Activated CD4-positive, alpha-beta memory T cell treated with anti-CD3 and anti-CD28 coated beads for 36 hours (primary cell): ENCODE measurements around the gene LZTS3. TPM values are rescaled to one million over a fixed set of nuclear protein-coding genes. Genes with fewer than 3 reads are reported as not detected.
A peak's percentile ranks its signal among the peaks of the same experiment; 100 is the strongest.
"Not testable (repeated sequence)": the region's sequence is repeated elsewhere in the genome, so short reads cannot be mapped to it uniquely, and the experiment has no call there.

ENCODE experiments used
- CTCF ChIA-PET: fragments of 350-600 bp; sonication (Branson Sonifier 250); formaldehyde crosslinking; loops from one replicate; lab custom pipeline; 2021; ENCODE audit warnings: antibody characterized with exemption, inconsistent platforms; lab: Charles Lee
- POLR2A ChIA-PET: fragments of 350-600 bp; sonication (Branson Sonifier 250); formaldehyde crosslinking; loops from one replicate; lab custom pipeline; 2021; ENCODE audit warnings: antibody characterized with exemption; lab: Charles Lee
- DNase-seq: peaks from one replicate; pipeline ENCODE4 v3.0.0-alpha.2; 2020
- H3K27ac Mint-ChIP-seq: one replicate; pipeline ENCODE4 v1.8.0; 2021; ENCODE audit warnings: mixed read lengths
- H3K27me3 Mint-ChIP-seq: one replicate; pipeline ENCODE4 v1.8.0; 2021; ENCODE audit warnings: mixed read lengths
- H3K36me3 Mint-ChIP-seq: one replicate; pipeline ENCODE4 v1.8.0; 2021; ENCODE audit warnings: mixed read lengths
- H3K4me1 Mint-ChIP-seq: one replicate; pipeline ENCODE4 v1.8.0; 2021; ENCODE audit warnings: low read depth, mixed read lengths
- H3K4me3 Mint-ChIP-seq: one replicate; pipeline ENCODE4 v1.8.0; 2021; ENCODE audit warnings: mild to moderate bottlenecking, mixed read lengths
- H3K9me3 Mint-ChIP-seq: one replicate; pipeline ENCODE4 v1.8.0; 2021; ENCODE audit warnings: mixed read lengths
- intact Hi-C: fragments of 100-400 bp; cut with micrococcal nuclease; formaldehyde crosslinking; loops from one replicate; pipeline ENCODE4 v1.15.1; 2023
- total RNA-seq, 2 experiments: library from RNA; stranded (reverse); gene quantifications; one replicate each; pipeline ENCODE4 v1.2.3, GENCODE V29; 2021

LZTS3 gene
- total RNA-seq, 2 experiments from 2014 or later = 1.4 to 1.5 TPM

DNA sequence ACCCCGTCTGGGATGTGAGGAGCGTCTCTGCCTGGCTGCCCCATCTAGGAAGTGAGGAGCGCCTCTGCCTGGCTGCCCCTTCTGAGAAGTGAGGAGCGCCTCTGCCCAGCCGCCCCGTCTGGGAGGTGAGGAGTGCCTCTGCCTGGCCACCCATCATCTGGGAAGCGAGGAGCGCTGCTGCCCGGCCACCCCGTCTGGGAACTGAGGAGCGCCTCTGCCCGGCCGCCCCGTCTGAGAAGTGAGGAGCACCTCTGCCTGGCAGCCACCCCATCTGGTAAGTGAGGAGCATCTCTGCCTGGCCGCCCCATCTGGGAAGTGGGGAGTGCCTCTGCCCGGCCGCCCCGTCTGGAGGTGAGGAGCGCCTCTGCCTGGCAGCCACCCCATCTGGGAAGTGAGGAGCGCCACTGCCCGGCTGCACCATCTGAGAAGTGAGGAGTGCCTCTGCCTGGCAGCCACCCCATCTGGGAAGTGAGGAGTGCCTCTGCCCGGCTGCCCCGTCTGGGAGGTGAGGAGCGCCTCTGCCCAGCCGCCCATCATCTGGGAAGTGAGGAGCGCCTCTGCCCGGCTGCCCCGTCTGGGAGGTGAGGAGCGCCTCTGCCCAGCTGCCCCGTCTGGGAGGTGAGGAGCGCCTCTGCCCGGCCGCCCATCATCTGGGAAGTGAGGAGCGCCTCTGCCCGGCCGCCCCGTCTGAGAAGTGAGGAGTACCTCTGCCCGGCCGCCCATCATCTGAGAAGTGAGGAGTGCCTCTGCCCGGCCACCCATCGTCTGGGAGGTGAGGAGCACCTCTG lies 48.4 kb downstream of the LZTS3 start:
- peaks cover 31% of the 10 kb centered on the region for H3K4me1 Mint-ChIP-seq
- DNase-seq, CTCF ChIA-PET, H3K27ac Mint-ChIP-seq, H3K4me3 Mint-ChIP-seq, H3K27me3 Mint-ChIP-seq: not testable (repeated sequence)
- peaks cover 19% of the 10 kb centered on the region for H3K9me3 Mint-ChIP-seq
- peaks cover 33% of the 10 kb centered on the region for H3K36me3 Mint-ChIP-seq
- intact Hi-C loops = loop anchor here (5.0 kb wide), 1 partner anchor 48 kb away; no protein-coding TSS in a partner anchor
- POLR2A ChIA-PET = interaction anchor here (0.6 kb wide), 1 partner anchor 27 kb away, joined by 3 read pairs; no protein-coding TSS in a partner anchor

DNA sequence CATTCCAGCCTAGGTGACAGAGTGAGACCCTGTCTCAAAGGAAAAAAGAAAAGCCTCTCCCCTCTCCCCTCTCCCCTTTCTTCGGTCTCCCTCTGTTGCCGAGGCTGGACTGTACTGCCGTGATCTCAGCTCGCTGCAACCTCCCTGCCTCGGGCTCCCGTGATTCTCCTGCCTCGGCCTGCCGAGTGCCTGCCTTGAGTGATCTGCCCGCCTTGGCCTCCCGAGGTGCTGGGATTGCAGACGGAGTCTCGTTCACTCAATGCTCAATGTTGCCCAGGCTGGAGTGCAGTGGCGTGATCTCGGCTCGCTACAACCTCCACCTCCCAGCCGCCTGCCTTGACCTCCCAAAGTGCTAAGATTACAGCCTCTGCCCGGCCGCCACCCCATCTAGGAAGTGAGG lies 49.2 kb downstream of the LZTS3 start:
- Mint-ChIP-seq H3K4me1 (peaks cover 31% of the 10 kb centered on the region), H3K36me3 (peaks cover 33% of the 10 kb centered on the region), H3K9me3 (peaks cover 19% of the 10 kb centered on the region)
- H3K27me3 Mint-ChIP-seq, POLR2A ChIA-PET, H3K27ac Mint-ChIP-seq, CTCF ChIA-PET, H3K4me3 Mint-ChIP-seq, DNase-seq: not testable (repeated sequence)
- intact Hi-C loops = loop anchor here (5.0 kb wide), 1 partner anchor 47 kb away; no protein-coding TSS in a partner anchor

DNA sequence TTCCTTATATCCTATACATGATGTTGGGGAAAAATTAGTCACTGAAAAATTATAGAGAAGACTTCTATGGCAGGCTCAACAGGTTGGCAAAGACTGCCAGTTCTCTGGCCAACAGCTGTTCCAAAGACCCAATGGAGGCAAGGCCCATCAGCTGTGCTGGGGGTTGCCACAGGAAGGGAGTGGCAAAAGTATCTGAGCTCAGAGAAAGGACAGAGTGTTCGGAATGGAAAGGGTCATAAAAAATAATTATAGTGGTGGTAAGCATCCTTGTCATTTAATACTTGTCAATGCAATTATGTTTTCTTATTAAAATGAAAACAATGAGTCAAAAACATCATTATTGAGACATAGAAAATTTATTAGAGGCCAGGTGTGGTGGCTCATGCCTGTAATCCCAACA lies 49.8 kb downstream of the LZTS3 start:
- intact Hi-C loops = loop anchor here (2.0 to 5.0 kb wide), 3 partner anchors 13 to 46 kb away; no protein-coding TSS in a partner anchor
- Mint-ChIP-seq H3K27ac (peak overlapping the region; percentile 76), H3K9me3 (peaks cover 19% of the 10 kb centered on the region), H3K4me3 (no peak overlapping the region), H3K4me1 (peaks cover 33% of the 10 kb centered on the region), H3K36me3 (peaks cover 33% of the 10 kb centered on the region), H3K27me3 (no peaks in the 10 kb centered on the region)
- ChIA-PET POLR2A (no interaction called here), CTCF (no interaction called here)
- DNase-seq = no peak

DNA sequence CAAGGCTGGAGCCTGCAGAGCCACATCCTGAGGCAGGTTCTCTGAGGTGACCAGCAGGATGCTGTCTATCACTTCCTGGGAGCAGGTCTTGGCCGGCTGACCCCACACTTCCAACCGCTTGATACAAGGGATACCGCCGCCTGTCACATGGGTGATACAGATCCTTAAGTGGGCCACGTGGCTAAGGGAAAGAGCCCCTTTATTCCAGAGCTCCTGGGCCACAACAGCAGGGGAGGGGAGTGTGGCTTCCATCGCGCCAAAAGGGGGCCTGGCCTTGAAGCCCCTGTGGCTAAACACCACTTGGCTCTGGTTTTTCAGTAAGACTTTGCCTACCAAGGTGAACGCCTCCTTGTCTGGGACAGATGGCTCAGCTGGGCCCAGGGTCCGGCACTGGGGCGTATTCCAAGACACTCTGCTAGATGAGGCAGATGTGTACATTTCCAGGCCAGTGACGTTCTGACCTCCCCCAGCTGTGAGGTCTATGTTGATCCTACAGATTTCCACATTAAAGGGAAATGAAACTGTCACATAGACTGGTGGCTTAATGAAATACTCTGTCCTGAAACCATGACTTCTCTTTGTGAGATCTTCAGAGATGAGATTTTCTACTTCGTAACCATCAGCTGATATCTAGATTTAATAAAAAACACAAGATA lies 51.3 kb downstream of the LZTS3 start:
- no peak for DNase-seq
- H3K27me3 Mint-ChIP-seq = no peaks in the 10 kb centered on the region
- H3K9me3 Mint-ChIP-seq = peaks cover 19% of the 10 kb centered on the region
- ChIA-PET POLR2A (no interaction called here), CTCF (interaction anchor here (1.4 kb wide), 1 partner anchor 8 kb away, joined by 3 read pairs; no protein-coding TSS in a partner anchor)
- H3K4me1 Mint-ChIP-seq = peaks cover 33% of the 10 kb centered on the region
- H3K36me3 Mint-ChIP-seq = peaks cover 33% of the 10 kb centered on the region
- intact Hi-C loops = loop anchor here (2.0 to 5.0 kb wide), 3 partner anchors 15 to 45 kb away; no protein-coding TSS in a partner anchor
- no peak overlapping the region for H3K4me3 Mint-ChIP-seq
- peak overlapping the region; percentile 76 for H3K27ac Mint-ChIP-seq

DNA sequence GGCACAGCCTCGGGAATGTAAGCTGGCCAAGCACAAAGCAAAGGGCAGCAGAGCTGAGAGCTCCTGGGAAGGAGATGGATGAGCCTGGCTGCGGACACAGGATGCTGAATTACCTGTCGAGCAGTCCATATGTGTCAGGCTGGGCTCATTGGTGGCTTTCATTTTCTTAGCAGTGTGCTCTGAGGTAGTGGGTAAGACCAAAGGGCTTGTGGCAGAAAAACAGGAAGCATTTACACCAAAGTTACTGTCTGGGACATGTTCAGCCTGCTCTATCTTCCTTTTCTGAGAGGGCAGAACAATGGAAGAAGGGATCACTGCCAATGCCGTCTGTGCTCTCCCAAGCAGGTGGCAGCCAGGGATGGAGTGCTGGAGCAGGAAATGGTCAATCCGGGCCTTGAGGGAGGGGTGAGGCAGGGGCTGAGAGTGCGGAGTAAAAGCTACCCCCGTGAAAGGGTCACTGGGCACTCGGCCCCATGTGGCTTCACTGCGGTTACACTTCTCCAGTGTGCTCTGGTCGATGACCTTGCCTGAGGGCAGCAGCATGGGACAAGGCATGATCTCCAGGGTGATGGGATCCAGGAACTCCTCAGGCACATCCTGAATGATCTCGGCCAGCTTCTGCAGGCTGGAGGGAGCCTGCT lies 52.0 kb downstream of the LZTS3 start:
- Mint-ChIP-seq H3K27me3 (no peaks in the 10 kb centered on the region), H3K27ac (peak overlapping the region; percentile 61), H3K36me3 (peaks cover 33% of the 10 kb centered on the region), H3K4me1 (peaks cover 33% of the 10 kb centered on the region), H3K9me3 (peaks cover 19% of the 10 kb centered on the region), H3K4me3 (no peak overlapping the region)
- intact Hi-C loops = loop anchor here (5.0 kb wide), 1 partner anchor 44 kb away; no protein-coding TSS in a partner anchor
- DNase-seq = no peak
- ChIA-PET CTCF (interaction anchor here (1.4 kb wide), 1 partner anchor 8 kb away, joined by 3 read pairs; no protein-coding TSS in a partner anchor), POLR2A (no interaction called here)

DNA sequence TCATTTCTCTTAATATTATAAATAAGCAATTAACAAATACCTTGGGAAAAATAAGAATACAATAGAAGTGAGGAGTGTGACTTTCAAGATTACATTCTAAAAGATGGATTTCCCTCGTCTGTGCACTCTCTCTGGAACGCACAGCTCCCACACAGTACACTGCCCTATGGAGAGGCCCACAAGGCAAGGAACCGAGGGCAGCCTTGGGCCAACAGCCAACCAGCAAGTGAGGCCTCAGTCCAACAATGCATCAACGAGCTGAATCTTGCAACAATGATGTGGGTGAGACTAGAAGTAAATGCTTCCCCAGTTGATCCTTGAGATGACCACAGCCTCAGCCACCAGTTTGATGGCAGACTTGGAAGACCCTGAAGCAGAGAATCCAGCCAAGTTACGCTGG lies 54.3 kb downstream of the LZTS3 start:
- Mint-ChIP-seq H3K9me3 (peaks cover 13% of the 10 kb centered on the region), H3K4me3 (no peak overlapping the region), H3K27me3 (no peaks in the 10 kb centered on the region), H3K36me3 (peaks cover 32% of the 10 kb centered on the region), H3K4me1 (peaks cover 38% of the 10 kb centered on the region), H3K27ac (no peak overlapping the region)
- no peak for DNase-seq
- ChIA-PET CTCF (interaction anchor here (0.7 to 1.3 kb wide), 2 partner anchors 66 to 210 kb away, joined by 3 to 4 read pairs; no protein-coding TSS in a partner anchor), POLR2A (no interaction called here)
- intact Hi-C loops = loop anchor here (5.0 kb wide), 2 partner anchors 83 to 198 kb away; partner anchors contain the start of gene DDRGK1

DNA sequence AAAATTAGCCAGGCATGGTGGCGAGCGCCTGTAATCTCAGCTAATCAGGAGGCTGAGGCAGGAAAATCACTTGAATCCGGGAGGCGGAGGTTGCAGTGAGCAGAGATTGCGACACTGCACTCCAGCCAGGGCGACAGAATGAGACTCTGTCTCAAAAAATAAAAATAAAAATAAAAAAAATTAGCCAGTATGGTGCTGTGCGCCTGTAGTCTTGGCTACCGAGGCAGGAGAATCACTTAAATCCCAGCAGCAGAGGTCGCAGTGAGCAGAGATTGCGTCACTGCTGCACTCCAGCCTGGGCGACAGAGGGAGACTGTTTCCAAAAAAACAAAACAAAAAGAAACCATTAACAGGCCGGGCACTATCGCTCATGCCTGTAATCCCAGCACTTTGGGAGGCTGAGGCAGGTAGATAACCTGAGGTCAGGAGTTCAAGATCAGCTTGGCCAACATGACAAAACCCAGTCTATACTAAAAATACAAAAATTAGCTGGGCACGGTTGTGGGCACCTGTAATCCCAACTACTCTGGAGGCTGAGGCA lies 55.4 kb downstream of the LZTS3 start:
- intact Hi-C loops = loop anchor here (5.0 kb wide), 2 partner anchors 84 to 199 kb away; partner anchors contain the start of gene DDRGK1
- H3K9me3 Mint-ChIP-seq, POLR2A ChIA-PET, H3K27me3 Mint-ChIP-seq, H3K27ac Mint-ChIP-seq, H3K4me3 Mint-ChIP-seq: not testable (repeated sequence)
- Mint-ChIP-seq H3K36me3 (peaks cover 32% of the 10 kb centered on the region), H3K4me1 (peaks cover 31% of the 10 kb centered on the region)
- CTCF ChIA-PET = interaction anchor here (0.7 to 4.9 kb wide), 8 partner anchors 11 to 159 kb away, joined by 3 to 46 read pairs (median 4); no protein-coding TSS in a partner anchor
- DNase-seq = peak; percentile 69

DNA sequence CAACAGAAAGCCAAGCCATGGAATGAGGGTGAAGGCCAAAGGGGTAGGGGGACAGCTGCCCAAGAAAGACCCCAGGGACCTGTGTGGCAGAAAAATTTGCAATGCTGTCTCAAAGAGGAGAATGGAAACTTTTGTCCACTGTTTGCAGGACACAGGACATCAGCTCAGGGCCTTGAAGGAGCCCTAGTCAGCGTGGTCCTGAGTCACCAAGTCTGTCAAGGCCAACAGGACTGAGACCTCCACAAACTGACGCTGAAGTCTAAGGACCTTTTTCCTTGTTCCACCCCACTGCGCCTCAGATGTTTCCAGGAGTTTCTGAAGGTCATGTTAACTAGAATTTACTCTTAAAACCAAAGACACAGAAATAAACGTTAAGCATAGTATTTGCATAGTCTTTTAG lies 57.0 kb downstream of the LZTS3 start:
- DNase-seq = no peak
- CTCF ChIA-PET = interaction anchor here (0.7 to 4.9 kb wide), 5 partner anchors 14 to 67 kb away, joined by 3 to 46 read pairs (median 4); no protein-coding TSS in a partner anchor
- no peak overlapping the region for H3K4me3 Mint-ChIP-seq
- intact Hi-C loops = loop anchor here (5.0 kb wide), 2 partner anchors 86 to 201 kb away; partner anchors contain the start of gene DDRGK1
- no peak overlapping the region for H3K27ac Mint-ChIP-seq
- H3K36me3 Mint-ChIP-seq = peaks cover 17% of the 10 kb centered on the region
- no peaks in the 10 kb centered on the region for H3K9me3 Mint-ChIP-seq
- POLR2A ChIA-PET = no interaction called here
- peaks cover 16% of the 10 kb centered on the region for H3K4me1 Mint-ChIP-seq
- no peaks in the 10 kb centered on the region for H3K27me3 Mint-ChIP-seq

DNA sequence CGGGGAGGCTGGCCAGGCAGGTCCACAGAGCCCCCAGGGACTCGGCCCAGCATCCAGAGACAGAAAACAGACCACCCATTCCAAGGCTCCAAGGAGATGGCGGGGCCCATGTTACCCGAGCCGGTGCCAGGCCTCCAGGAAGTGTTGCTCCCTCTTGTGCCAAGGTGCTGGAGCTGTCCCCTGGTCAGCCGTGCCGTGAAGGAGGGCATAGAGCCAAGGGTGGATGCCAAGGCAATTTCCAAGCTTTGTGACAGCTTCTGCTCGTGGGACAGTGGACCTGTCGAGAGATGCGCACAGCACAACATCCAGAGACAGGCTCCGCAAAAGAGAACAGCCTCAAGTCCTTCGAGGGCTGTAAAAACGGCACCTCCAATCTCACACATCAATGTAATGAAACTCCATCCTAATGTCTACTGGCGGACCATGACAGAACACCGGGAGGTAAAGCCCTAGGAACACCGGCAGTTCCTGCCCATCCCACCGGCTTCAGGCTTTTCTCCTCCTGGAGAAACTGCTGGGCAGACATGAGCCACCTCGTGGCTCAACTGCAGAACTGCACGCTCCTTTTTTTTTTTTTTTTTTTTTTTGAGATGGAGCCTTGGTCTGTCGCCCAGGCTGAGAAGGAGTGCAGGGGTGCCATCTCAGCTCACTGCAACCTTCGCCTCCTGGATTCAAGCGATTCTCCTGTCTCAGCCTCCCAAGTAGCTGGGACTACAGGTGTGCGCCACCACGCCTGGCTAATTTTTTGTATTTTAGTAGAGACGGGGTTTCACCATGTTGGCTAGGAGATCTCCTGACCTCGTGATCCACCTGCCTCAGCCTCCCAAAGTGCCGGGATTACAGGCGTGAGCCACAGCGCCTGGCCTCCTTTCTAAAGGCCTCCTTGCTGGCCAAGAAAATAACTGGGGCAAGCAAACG lies 57.9 kb downstream of the LZTS3 start:
- Mint-ChIP-seq H3K27ac (no peak overlapping the region), H3K36me3 (peaks cover 11% of the 10 kb centered on the region), H3K4me1 (peaks cover 7% of the 10 kb centered on the region), H3K9me3 (no peaks in the 10 kb centered on the region), H3K27me3 (no peaks in the 10 kb centered on the region), H3K4me3 (no peak overlapping the region)
- POLR2A ChIA-PET = no interaction called here
- CTCF ChIA-PET = interaction anchor here (0.6 to 4.9 kb wide), 8 partner anchors 13 to 623 kb away, joined by 3 to 46 read pairs (median 4); no protein-coding TSS in a partner anchor
- intact Hi-C loops = loop anchor here (2.0 to 5.0 kb wide), 3 partner anchors 61 to 202 kb away; partner anchors contain the start of gene DDRGK1
- DNase-seq = peak; percentile 29
